ENCODE results near the gene LBR. TPM values are rescaled to one million over a fixed set of nuclear protein-coding genes. Genes with fewer than 3 reads are reported as not detected.

LBR gene
- total RNA-seq, 1 experiment from 2014 or later: 106 TPM

GRCh38 chr1:225462429-225462713 lies 34.5 kb upstream of the LBR start:
- Mint-ChIP-seq H3K36me3 (ENCODE audit: insufficient read depth, unreplicated experiment) (no peaks in the 10 kb centered on the region), H3K4me1 (ENCODE audit: insufficient read depth, unreplicated experiment) (peaks cover 70% of the 10 kb centered on the region), H3K27ac (ENCODE audit: low read depth, unreplicated experiment) (no peak overlapping the region), H3K27me3 (ENCODE audit: insufficient read depth, unreplicated experiment) (no peaks in the 10 kb centered on the region), H3K9me3 (ENCODE audit: unreplicated experiment) (no peaks in the 10 kb centered on the region), H3K4me3 (ENCODE audit: unreplicated experiment) (no peak overlapping the region)
- POLR2A ChIA-PET: interaction anchor here (0.6 to 7.5 kb wide), 7 partner anchors 8 to 1101 kb away, joined by 3 to 97 read pairs (median 24); partner anchors contain the start of genes LBR and SRP9
- TF ChIP-seq, protein P1, sequence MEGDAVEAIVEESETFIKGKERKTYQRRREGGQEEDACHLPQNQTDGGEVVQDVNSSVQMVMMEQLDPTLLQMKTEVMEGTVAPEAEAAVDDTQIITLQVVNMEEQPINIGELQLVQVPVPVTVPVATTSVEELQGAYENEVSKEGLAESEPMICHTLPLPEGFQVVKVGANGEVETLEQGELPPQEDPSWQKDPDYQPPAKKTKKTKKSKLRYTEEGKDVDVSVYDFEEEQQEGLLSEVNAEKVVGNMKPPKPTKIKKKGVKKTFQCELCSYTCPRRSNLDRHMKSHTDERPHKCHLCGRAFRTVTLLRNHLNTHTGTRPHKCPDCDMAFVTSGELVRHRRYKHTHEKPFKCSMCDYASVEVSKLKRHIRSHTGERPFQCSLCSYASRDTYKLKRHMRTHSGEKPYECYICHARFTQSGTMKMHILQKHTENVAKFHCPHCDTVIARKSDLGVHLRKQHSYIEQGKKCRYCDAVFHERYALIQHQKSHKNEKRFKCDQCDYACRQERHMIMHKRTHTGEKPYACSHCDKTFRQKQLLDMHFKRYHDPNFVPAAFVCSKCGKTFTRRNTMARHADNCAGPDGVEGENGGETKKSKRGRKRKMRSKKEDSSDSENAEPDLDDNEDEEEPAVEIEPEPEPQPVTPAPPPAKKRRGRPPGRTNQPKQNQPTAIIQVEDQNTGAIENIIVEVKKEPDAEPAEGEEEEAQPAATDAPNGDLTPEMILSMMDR (IDR thresholded peaks at IDR 0.05; ENCODE audit: unreplicated experiment): no peak
- DNase-seq (ENCODE audit: unreplicated experiment): no peak
- BruUV-seq (replicated peaks): no TSS peak
- intact Hi-C loops (cut with micrococcal nuclease): loop anchor here (5.0 kb wide), 2 partner anchors 35 to 145 kb away; partner anchors contain the start of gene LBR
- CTCF ChIA-PET: interaction anchor here (0.6 to 8.0 kb wide), 10 partner anchors 13 to 663 kb away, joined by 3 to 78 read pairs (median 6); partner anchors contain the start of gene SRP9

- H3K4me3 Mint-ChIP-seq (ENCODE audit: unreplicated experiment): no peak overlapping the region
- intact Hi-C loops (cut with micrococcal nuclease): loop anchor here (5.0 kb wide), 2 partner anchors 34 to 144 kb away; partner anchors contain the start of gene LBR
- no TSS peak for BruUV-seq (replicated peaks)
- no peaks in the 10 kb centered on the region for H3K36me3 Mint-ChIP-seq (ENCODE audit: insufficient read depth, unreplicated experiment)
- peak; percentile 93 for DNase-seq (ENCODE audit: unreplicated experiment)
- no peaks in the 10 kb centered on the region for H3K9me3 Mint-ChIP-seq (ENCODE audit: unreplicated experiment)
- TF ChIP-seq, protein P1 (IDR thresholded peaks at IDR 0.05; ENCODE audit: unreplicated experiment): no peak
- POLR2A ChIA-PET: interaction anchor here (0.6 to 7.5 kb wide), 22 partner anchors 7 to 1101 kb away, joined by 3 to 97 read pairs (median 3); partner anchors contain the start of genes LBR, PARP1, SDE2 and SRP9
- H3K27me3 Mint-ChIP-seq (ENCODE audit: insufficient read depth, unreplicated experiment): no peaks in the 10 kb centered on the region
- H3K4me1 Mint-ChIP-seq (ENCODE audit: insufficient read depth, unreplicated experiment): peaks cover 70% of the 10 kb centered on the region
- H3K27ac Mint-ChIP-seq (ENCODE audit: low read depth, unreplicated experiment): no peak overlapping the region
- CTCF ChIA-PET: interaction anchor here (0.6 to 8.0 kb wide), 19 partner anchors 9 to 720 kb away, joined by 3 to 78 read pairs (median 4); partner anchors contain the start of gene SRP9
These were observed 33.9 kb upstream of the LBR start for GRCh38 chr1:225461533-225462428.

GRCh38 chr1:225460737-225461532 lies 33.1 kb upstream of the LBR start:
- no peaks in the 10 kb centered on the region for H3K27me3 Mint-ChIP-seq (ENCODE audit: insufficient read depth, unreplicated experiment)
- BruUV-seq (replicated peaks): no TSS peak
- peaks cover 70% of the 10 kb centered on the region for H3K4me1 Mint-ChIP-seq (ENCODE audit: insufficient read depth, unreplicated experiment)
- peak; percentile 84 for DNase-seq (ENCODE audit: unreplicated experiment)
- no peaks in the 10 kb centered on the region for H3K9me3 Mint-ChIP-seq (ENCODE audit: unreplicated experiment)
- H3K27ac Mint-ChIP-seq (ENCODE audit: low read depth, unreplicated experiment): no peak overlapping the region
- H3K36me3 Mint-ChIP-seq (ENCODE audit: insufficient read depth, unreplicated experiment): no peaks in the 10 kb centered on the region
- POLR2A ChIA-PET: interaction anchor here (0.6 to 7.5 kb wide), 19 partner anchors 11 to 947 kb away, joined by 3 to 97 read pairs (median 3); partner anchors contain the start of genes LBR, PARP1, SDE2 and SRP9
- H3K4me3 Mint-ChIP-seq (ENCODE audit: unreplicated experiment): no peak overlapping the region
- intact Hi-C loops (cut with micrococcal nuclease): loop anchor here (5.0 kb wide), 2 partner anchors 34 to 144 kb away; partner anchors contain the start of gene LBR
- CTCF ChIA-PET: interaction anchor here (0.5 to 8.0 kb wide), 24 partner anchors 10 to 896 kb away, joined by 3 to 78 read pairs (median 3); partner anchors contain the start of gene SRP9
- TF ChIP-seq, protein P1 (IDR thresholded peaks at IDR 0.05; ENCODE audit: unreplicated experiment): no peak

Data from MCF 10A (cell line).